Measurements from ENCODE around the gene TTF2.
A peak's percentile ranks its signal among the peaks of the same experiment; 100 is the strongest.
"Not testable (repeated sequence)": the region's sequence is repeated elsewhere in the genome, so short reads cannot be mapped to it uniquely, and the experiment has no call there.

TTF2 gene

DNA sequence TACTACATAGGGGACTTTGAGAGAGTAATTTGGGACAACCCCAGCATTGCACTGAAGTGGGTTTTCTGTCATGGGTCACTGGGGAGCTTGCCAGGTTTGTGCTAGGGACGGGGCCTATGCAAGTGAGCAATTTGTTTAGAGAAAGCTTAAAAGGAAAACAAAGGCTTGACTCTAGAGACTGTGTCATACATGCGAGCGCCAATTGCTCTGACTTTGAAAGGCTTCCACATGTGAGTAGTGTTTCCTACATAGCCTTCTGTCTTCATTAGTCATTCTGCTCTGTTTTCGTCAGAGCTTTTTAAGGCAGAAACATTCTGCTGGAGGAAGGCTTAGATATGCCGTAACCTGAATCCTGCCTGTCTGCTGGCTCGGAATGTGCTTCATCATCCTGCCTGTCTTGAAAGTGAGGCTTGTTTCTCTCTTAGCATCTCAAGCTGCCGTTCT lies 33.0 kb downstream of the TTF2 start:
- Histone ChIP-seq H3K9me3 (ENCODE audit: control insufficient read depth, low read length) (no peaks in the 10 kb centered on the region), H3K4me1 (ENCODE audit: control insufficient read depth, insufficient read depth, low read length, poor library complexity, severe bottlenecking) (peaks cover 27% of the 10 kb centered on the region), H3K36me3 (ENCODE audit: control insufficient read depth, insufficient read depth, low read length) (peaks cover 60% of the 10 kb centered on the region), H3K4me3 (ENCODE audit: extremely low read depth, insufficient read depth, low read length, poor library complexity, severe bottlenecking) (no peak overlapping the region), H3K27ac (ENCODE audit: low read depth, low read length, severe bottlenecking) (peak overlapping the region; percentile 96)
- 45 to 46% methylated on average over 6 of the region's 7 CpGs for WGBS, 2 experiments (ENCODE audit: insufficient coverage in 2 of 2)

- no peak overlapping the region for H3K4me3 ChIP-seq (ENCODE audit: extremely low read depth, insufficient read depth, low read length, poor library complexity, severe bottlenecking)
Observed at GRCh38 chr1:117093870-117094621, 33.9 kb downstream of the TTF2 start.

DNA sequence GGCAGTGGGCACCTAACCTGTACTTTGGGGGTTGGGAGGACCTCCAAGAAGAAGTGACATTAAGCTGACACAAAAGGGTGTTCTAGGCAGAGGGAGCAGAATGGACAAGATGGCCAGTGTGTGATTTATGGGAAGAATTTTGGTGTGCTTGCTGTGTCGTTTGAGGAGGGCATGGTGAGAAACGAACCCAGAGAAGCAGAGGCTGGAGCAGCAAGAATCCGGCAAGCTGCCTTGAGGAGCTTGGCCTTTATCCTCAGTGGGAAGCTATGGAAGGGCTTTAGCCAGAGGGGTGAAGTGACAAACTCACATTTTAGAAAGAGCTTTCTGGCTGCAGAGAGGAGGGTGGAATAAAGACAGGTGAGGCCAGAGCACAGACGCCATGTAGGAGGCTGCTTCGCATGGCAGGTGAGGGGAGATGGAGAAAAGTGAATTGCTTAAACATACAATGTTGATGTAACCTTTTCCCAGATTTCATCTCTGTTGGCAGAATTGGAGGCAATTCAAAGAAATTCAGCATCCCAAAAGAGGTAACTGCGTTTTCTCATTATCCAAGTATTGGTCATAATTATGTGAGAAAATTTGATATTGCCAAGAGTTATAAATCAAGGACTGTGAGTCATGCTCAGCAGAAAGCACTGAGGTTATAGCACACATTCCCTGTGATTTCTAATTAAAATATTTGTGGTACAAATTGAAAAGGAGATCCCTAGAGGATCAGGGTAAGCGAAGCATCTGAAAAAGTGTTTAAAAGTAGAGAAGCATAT lies 34.9 kb downstream of the TTF2 start:
- no peak overlapping the region for H3K27ac ChIP-seq (ENCODE audit: low read depth, low read length, severe bottlenecking)
- no peaks in the 10 kb centered on the region for H3K9me3 ChIP-seq (ENCODE audit: control insufficient read depth, low read length)
- peaks cover 63% of the 10 kb centered on the region for H3K36me3 ChIP-seq (ENCODE audit: control insufficient read depth, insufficient read depth, low read length)
- no peak overlapping the region for H3K4me3 ChIP-seq (ENCODE audit: extremely low read depth, insufficient read depth, low read length, poor library complexity, severe bottlenecking)
- WGBS, 2 experiments (ENCODE audit: insufficient coverage in 2 of 2), result 96% methylated on average over 5 to 6 of the region's 7 CpGs
- H3K4me1 ChIP-seq (ENCODE audit: control insufficient read depth, insufficient read depth, low read length, poor library complexity, severe bottlenecking), result peaks cover 27% of the 10 kb centered on the region

More at GRCh38 chr1:117093870-117094621, 33.9 kb downstream of the TTF2 start:
- Histone ChIP-seq H3K4me1 (ENCODE audit: control insufficient read depth, insufficient read depth, low read length, poor library complexity, severe bottlenecking) (peaks cover 27% of the 10 kb centered on the region), H3K27ac (ENCODE audit: low read depth, low read length, severe bottlenecking) (peak overlapping the region; percentile 96), H3K9me3 (ENCODE audit: control insufficient read depth, low read length) (no peaks in the 10 kb centered on the region), H3K36me3 (ENCODE audit: control insufficient read depth, insufficient read depth, low read length) (peaks cover 63% of the 10 kb centered on the region)
- 81 to 82% methylated on average over 2 to 5 of the region's 6 CpGs for WGBS, 2 experiments (ENCODE audit: insufficient coverage in 2 of 2)

DNA sequence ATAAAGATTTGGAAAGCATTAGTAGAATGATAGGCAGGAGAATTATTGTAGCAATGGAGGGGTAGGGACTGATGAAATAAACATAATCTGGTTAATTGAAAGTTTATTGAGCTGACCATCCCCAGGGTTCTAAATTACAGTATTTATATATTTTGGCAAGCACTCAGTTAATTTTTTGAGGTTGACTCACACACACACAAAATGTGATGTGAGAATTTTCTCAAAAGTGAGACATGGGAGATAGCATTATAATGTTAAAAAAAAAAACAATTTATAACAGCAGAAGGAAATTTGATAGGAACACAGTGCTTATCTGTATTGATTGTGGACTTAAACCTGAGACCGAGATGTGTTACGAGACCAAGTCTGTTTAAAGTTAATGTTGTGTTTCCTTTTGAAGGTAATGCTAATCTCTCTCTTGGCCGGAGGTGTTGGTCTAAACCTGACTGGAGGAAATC lies 36.9 kb downstream of the TTF2 start:
- peaks cover 64% of the 10 kb centered on the region for H3K36me3 ChIP-seq (ENCODE audit: control insufficient read depth, insufficient read depth, low read length)
- H3K9me3 ChIP-seq (ENCODE audit: control insufficient read depth, low read length), result no peaks in the 10 kb centered on the region
- no peak overlapping the region for H3K4me3 ChIP-seq (ENCODE audit: extremely low read depth, insufficient read depth, low read length, poor library complexity, severe bottlenecking)
- H3K27ac ChIP-seq (ENCODE audit: low read depth, low read length, severe bottlenecking), result no peak overlapping the region
- peaks cover 27% of the 10 kb centered on the region for H3K4me1 ChIP-seq (ENCODE audit: control insufficient read depth, insufficient read depth, low read length, poor library complexity, severe bottlenecking)
- 91 to 92% methylated on average over 2 to 3 of the region's 3 CpGs for WGBS, 2 experiments (ENCODE audit: insufficient coverage in 2 of 2)

GRCh38 chr1:117097443-117097842 lies 37.3 kb downstream of the TTF2 start:
- Histone ChIP-seq H3K4me3 (ENCODE audit: extremely low read depth, insufficient read depth, low read length, poor library complexity, severe bottlenecking) (no peak overlapping the region), H3K27ac (ENCODE audit: low read depth, low read length, severe bottlenecking) (no peak overlapping the region), H3K9me3 (ENCODE audit: control insufficient read depth, low read length) (no peaks in the 10 kb centered on the region), H3K36me3 (ENCODE audit: control insufficient read depth, insufficient read depth, low read length) (peaks cover 67% of the 10 kb centered on the region), H3K4me1 (ENCODE audit: control insufficient read depth, insufficient read depth, low read length, poor library complexity, severe bottlenecking) (peaks cover 22% of the 10 kb centered on the region)
- 87 to 96% methylated on average over 2 of the region's 4 CpGs for WGBS, 2 experiments (ENCODE audit: insufficient coverage in 2 of 2)

GRCh38 chr1:117098287-117098890 lies 38.3 kb downstream of the TTF2 start:
- Histone ChIP-seq H3K27ac (ENCODE audit: low read depth, low read length, severe bottlenecking) (no peak overlapping the region), H3K9me3 (ENCODE audit: control insufficient read depth, low read length) (no peaks in the 10 kb centered on the region), H3K36me3 (ENCODE audit: control insufficient read depth, insufficient read depth, low read length) (peaks cover 75% of the 10 kb centered on the region), H3K4me1 (ENCODE audit: control insufficient read depth, insufficient read depth, low read length, poor library complexity, severe bottlenecking) (peaks cover 16% of the 10 kb centered on the region), H3K4me3 (ENCODE audit: extremely low read depth, insufficient read depth, low read length, poor library complexity, severe bottlenecking) (no peak overlapping the region)
- WGBS, 2 experiments (ENCODE audit: insufficient coverage in 2 of 2), result 96% methylated on average over 3 of the region's 4 CpGs; no CpG with 5 or more reads in 1 of the 2 experiments

- Histone ChIP-seq H3K9me3 (ENCODE audit: control insufficient read depth, low read length) (no peaks in the 10 kb centered on the region), H3K4me1 (ENCODE audit: control insufficient read depth, insufficient read depth, low read length, poor library complexity, severe bottlenecking) (peaks cover 6% of the 10 kb centered on the region), H3K4me3 (ENCODE audit: extremely low read depth, insufficient read depth, low read length, poor library complexity, severe bottlenecking) (no peak overlapping the region), H3K27ac (ENCODE audit: low read depth, low read length, severe bottlenecking) (no peak overlapping the region), H3K36me3 (ENCODE audit: control insufficient read depth, insufficient read depth, low read length) (peaks cover 65% of the 10 kb centered on the region)
- no CpG with 5 or more reads among the region's 1 CpG for WGBS, 2 experiments (ENCODE audit: insufficient coverage in 2 of 2)
Observed at GRCh38 chr1:117101334-117101733, 41.2 kb downstream of the TTF2 start.

DNA sequence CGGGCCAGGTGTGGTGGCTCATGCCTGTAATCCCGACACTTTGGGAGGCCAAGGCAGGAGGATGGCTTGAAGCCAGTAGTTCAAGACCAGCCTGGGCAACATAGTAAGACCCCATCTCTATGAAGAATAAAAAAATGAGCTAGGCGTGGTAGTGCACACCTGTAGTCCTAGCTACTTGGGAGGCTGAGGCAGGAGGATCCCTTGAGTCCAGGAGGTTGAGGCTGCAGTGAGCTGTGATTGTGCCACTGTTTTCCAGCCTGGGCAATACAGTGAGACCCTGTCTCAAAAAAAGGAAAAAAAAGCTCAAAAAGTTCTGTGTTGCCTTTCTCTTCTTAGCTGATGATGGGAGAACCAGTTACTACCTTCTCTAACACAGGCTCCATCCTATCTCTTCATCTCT lies 41.7 kb downstream of the TTF2 start:
- not testable (repeated sequence) for H3K9me3 ChIP-seq (ENCODE audit: control insufficient read depth, low read length); H3K4me1 ChIP-seq (ENCODE audit: control insufficient read depth, insufficient read depth, low read length, poor library complexity, severe bottlenecking); H3K4me3 ChIP-seq (ENCODE audit: extremely low read depth, insufficient read depth, low read length, poor library complexity, severe bottlenecking); H3K27ac ChIP-seq (ENCODE audit: low read depth, low read length, severe bottlenecking)
- WGBS, 2 experiments (ENCODE audit: insufficient coverage in 2 of 2), result 96 to 97% methylated on average over 2 to 3 of the region's 3 CpGs
- H3K36me3 ChIP-seq (ENCODE audit: control insufficient read depth, insufficient read depth, low read length), result peaks cover 69% of the 10 kb centered on the region

- H3K4me3 ChIP-seq (ENCODE audit: extremely low read depth, insufficient read depth, low read length, poor library complexity, severe bottlenecking), result no peak overlapping the region
Observed at GRCh38 chr1:117104986-117105385, 44.9 kb downstream of the TTF2 start.

GRCh38 chr1:117105722-117106121 lies 45.6 kb downstream of the TTF2 start:
- Histone ChIP-seq H3K36me3 (ENCODE audit: control insufficient read depth, insufficient read depth, low read length) (peaks cover 57% of the 10 kb centered on the region), H3K27ac (ENCODE audit: low read depth, low read length, severe bottlenecking) (no peak overlapping the region), H3K4me1 (ENCODE audit: control insufficient read depth, insufficient read depth, low read length, poor library complexity, severe bottlenecking) (no peaks in the 10 kb centered on the region), H3K4me3 (ENCODE audit: extremely low read depth, insufficient read depth, low read length, poor library complexity, severe bottlenecking) (no peak overlapping the region), H3K9me3 (ENCODE audit: control insufficient read depth, low read length) (no peaks in the 10 kb centered on the region)

More at GRCh38 chr1:117104986-117105385, 44.9 kb downstream of the TTF2 start:
- Histone ChIP-seq H3K9me3 (ENCODE audit: control insufficient read depth, low read length) (no peaks in the 10 kb centered on the region), H3K36me3 (ENCODE audit: control insufficient read depth, insufficient read depth, low read length) (peaks cover 64% of the 10 kb centered on the region), H3K4me1 (ENCODE audit: control insufficient read depth, insufficient read depth, low read length, poor library complexity, severe bottlenecking) (no peaks in the 10 kb centered on the region), H3K27ac (ENCODE audit: low read depth, low read length, severe bottlenecking) (no peak overlapping the region)
- 86 to 93% methylated on average over 2 to 3 of the region's 3 CpGs for WGBS, 2 experiments (ENCODE audit: insufficient coverage in 2 of 2)
